ENCODE measurements around the gene AGAP1.

AGAP1 gene

DNA sequence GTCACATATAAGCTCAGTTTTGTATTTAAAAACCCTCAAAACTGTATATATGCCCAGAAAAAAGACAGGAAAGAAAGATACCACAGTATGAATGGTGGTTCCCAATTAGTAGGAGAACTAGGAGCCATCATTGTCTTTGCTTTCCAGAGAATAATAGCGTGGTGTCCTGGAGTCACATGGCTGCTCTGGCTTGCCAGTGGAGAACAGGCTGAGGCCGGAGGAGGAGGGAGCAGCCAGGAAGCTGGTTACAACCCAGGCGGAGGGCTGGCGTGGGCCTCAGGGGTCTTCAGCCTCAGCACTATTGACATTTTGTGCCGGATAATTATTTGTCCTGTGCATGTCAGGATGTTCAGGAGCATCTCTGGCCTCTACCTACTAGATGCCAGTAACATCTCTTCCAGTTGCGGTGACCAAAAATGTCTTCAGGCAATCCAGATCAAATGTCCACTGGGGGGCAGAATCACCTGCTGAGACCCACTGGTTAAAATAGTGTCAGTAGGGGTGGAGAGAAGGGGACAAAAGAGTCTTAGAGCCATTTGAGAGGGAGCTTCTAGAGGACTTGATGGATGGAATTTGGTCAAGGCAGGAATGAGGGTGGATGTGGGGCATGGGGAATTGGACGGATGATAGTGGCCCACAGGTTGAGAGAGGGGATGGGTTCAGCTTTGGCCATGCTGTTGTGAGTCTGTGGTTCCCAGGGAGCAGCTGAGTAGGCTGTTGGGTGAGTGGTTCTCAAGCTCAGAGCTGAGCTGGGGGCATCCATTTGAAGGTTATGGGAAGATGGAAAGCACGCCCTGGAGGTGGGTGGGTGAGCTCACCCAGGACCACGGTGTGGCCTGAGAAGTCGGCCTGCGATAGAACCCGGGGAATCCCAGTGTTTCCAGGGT lies 144.9 kb downstream of the AGAP1 start:
- DNase-seq (ENCODE audit: low spot score), result no peak

GRCh38 chr2:235639428-235639773 lies 145.6 kb downstream of the AGAP1 start:
- peak; percentile 78 for DNase-seq (ENCODE audit: low spot score)

DNA sequence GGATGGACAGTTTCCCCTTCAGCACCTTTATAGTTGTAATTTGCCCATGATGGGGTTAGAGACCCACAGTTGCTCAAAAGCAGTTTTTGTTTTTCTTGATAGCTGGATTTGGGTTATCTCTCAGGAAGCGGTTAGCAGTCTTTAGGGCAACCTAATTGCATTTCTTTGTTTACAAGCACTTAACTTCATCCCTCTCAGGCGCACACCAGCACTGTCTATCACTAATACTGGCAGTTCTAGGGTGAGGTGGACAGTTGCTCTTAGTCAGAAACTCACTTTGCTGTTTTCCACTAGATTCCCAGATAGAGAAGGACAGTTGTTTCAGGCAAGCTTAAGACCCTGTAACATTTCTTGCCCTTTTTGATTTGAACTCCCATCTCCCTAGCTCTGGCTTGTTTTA lies 146.0 kb downstream of the AGAP1 start:
- no peak for DNase-seq (ENCODE audit: low spot score)

GRCh38 chr2:235640377-235640776 lies 146.5 kb downstream of the AGAP1 start:
- DNase-seq (ENCODE audit: low spot score), result no peak

DNA sequence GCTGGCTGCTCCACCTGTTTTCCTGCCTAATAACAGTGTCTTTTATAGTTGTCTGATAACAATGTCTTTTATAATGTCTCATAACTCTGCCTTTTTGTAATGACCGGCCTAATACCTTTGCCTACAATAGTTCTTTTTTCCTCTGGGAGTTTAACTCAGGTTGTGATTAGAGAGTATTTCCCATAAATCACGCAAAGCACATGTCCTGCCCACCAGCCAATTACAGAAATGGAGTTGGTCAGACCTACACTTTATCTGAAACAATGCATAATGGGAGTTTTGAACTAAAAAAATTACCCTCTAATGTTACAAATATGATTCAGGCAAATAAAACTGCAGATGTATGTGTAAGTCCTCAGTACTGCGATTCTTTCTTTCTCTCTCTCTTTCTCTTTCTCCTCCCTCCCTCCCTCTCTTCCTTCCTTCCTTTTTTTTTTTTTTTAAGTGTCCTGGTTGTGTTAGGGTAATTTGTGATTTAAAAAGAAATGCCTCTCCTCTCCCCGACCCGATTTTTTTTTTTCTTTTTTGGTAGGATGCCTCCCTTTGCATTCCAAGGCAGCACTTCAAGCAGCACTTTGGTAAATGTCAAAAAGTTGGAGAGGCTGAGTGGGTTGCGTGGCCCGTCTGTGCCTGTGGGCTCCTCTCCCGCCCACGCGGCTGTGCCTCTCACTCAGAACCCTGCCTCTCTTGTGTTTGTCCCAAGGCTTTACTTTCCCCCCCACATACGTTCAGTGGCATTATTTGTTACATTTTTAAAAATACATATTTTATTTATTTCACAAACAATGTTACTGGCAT lies 147.3 kb downstream of the AGAP1 start:
- no peak for DNase-seq (ENCODE audit: low spot score)

GRCh38 chr2:235641956-235642355 lies 148.1 kb downstream of the AGAP1 start:
- DNase-seq (ENCODE audit: low spot score), result no peak

DNA sequence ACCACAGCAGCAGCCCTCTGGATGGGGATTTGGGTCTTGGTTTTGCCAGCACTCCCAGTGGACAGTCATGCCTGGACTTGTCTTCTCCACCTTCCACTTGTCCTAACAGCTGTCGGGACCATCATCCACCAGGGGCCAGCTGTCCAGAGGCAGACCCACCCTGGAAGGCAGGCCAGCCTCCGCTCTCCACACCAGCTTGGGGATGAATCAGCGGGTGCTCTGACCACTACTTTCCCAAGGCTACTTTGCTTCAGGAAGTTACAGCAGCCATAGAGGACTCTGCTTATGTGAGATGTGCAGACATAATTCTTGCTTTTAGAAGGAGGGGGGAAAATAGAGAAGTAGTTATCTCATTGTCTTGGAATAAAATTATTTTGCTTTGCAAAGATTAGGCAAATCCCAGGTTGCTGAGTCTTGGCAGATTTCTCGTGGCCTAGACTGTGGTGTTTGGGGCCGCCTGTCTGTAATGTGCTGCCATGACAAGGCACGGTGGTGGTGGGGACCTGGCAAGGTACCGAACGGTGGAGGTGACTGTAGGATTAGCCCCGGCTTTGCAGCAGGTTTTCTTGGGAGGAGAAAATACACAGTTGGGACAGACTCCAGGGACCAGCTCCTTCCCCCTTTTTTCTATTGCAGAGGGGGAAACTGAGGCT lies 148.7 kb downstream of the AGAP1 start:
- DNase-seq (ENCODE audit: low spot score), result no peak

DNA sequence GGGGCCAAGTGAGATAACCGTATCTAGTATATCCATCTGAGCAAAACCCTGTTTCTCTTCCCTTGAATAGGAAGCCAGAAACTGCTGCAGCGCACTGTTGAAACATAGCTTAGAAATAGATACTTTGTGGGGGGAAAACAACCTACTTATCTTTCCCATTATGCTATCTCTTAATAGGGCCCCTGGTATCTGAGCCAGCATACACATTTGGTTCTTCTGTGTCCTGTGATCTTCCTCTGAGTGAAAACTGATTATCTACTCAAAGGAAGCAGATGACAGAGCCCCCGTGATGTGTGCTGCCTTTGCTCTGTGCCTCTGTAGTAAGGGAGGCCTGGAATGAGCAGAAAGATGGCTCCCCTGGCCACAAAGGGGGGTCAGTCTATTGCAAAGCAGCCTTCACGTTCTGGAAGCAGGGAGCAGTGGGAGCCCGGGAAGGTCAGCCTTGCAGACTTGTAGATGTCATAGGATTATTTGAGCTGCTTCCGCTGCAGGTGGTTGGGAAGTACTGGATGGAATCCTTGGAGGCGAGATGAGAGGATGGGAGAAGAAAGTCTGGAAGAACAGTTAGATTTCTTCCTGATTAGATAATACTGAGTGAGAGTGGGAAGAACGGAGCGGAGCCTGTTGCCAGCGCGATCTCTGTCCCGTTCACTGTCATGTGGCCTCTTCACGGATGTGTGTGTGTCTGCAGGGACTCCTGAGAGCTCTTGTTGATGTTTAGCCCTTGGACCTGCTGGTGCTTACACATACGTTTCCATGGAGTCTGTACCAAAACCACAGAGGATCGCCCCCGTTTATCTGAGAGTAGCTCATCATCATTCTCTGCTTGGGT lies 150.1 kb downstream of the AGAP1 start:
- DNase-seq (ENCODE audit: low spot score), result no peak

DNA sequence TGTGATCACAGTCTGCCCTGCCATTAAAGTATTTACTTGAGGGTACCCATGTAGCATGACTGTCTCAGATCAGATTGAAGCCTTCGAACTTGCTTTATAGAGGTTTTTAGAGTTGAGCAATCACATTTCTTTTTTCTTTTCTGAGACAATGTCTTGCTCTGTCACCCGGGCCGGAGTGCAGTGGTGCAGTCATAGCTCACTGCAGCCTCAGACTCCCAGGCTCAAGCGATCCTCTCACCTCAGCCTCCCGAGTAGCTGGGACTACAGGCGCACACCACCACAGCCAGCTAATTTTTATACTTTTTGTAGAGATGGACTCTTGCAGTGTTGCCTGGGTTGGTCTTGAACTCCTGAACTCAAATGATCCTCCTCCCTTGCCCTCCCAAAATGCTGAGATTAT lies 153.4 kb downstream of the AGAP1 start:
- DNase-seq (ENCODE audit: low spot score), result no peak

DNA sequence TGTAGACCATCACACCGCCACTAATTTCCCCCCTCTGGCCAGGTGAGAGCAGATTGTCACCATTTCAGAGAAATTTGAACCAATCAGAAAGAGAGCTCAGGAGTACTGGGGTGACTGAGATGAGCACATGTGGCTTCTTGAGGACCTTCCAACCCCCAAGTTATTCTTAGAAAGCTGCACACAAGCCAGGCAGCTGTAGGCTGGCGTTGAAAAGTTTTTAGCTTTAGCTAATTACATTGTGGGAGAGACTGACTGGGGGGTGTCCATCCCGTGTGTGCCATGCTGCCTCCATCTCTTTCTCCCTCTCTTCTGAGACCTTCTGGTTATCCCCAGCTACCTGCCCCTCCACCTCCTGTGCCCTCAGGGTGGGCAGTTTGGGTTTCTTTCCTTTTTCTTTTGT lies 154.0 kb downstream of the AGAP1 start:
- no peak for DNase-seq (ENCODE audit: low spot score)

GRCh38 chr2:235649418-235649817 lies 155.6 kb downstream of the AGAP1 start:
- no peak for DNase-seq (ENCODE audit: low spot score)

- no peak for DNase-seq (ENCODE audit: low spot score)
Measured at GRCh38 chr2:235651643-235652042, 157.8 kb downstream of the AGAP1 start.

GRCh38 chr2:235654103-235654813 lies 160.4 kb downstream of the AGAP1 start:
- peak; percentile 32 for DNase-seq (ENCODE audit: low spot score)

DNA sequence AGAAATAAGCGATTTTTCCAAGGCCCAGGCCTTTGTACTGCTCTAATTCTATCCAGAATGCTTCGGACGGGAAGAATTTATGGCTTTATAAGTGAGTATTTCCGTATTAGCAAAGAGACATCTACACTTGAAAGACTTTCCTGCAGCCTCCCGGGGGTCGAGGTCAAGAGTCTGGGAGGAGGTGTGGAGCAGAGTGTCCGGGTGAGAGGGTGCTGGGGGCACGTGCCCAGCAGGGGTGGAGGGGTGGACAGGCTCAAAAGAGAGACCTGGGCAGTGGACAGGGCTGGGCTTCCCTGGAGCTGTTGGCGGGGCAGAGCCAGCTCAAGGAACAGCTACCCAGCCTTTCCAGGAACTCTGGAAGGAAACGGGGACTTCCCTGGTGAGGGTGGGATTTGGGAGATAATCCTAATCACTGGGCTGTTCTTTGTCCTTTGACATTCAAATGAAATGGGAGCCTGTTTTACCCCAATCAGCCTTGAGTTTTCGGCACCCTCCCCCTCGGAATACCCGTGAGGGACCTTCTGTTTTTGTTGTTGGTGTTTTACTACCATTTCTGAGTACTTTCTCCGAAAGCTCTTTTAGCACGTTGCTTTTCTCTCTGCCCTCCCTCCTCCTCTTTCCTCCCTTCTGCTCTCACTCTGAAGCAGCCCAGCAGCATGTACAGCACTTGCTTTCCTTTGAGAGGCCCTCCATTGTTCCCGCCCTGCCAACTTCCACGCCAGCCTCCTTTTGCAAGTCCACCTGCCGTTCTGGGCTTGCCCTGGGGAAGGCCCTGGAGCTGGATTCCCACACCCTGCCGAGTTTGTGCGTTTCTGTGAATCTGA lies 164.7 kb downstream of the AGAP1 start:
- DNase-seq (ENCODE audit: low spot score), result no peak

GRCh38 chr2:235659767-235660322 lies 166.0 kb downstream of the AGAP1 start:
- peak; percentile 88 for DNase-seq (ENCODE audit: low spot score)

DNA sequence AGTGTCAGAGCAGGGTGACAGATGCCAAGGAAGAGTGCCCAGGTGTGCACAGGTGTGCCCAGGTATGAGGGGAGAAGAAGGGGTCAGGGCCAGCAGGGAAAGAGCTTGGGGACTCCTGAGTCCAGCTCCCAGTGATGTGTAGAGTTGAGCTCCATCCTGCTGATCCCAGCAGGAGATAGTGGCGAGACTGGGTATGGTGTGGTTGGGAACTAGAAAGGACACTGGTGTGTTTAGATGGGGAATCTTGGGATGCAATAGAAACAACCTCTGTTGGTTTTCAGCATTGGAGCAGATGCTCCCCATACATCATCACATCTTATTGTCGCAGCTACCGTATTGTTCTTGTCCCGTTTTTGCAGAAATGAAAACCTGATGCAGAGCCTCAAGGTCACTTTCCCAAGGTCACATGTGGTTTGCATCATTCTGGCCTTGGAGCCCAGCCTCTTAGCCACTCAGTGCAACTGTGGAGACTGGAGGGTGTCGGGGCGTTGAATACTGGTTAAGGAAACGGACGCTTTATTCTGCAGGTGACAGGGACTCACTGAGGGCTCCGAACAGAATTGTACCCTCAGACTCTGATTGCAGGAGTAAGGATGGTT lies 166.7 kb downstream of the AGAP1 start:
- DNase-seq (ENCODE audit: low spot score), result no peak

DNA sequence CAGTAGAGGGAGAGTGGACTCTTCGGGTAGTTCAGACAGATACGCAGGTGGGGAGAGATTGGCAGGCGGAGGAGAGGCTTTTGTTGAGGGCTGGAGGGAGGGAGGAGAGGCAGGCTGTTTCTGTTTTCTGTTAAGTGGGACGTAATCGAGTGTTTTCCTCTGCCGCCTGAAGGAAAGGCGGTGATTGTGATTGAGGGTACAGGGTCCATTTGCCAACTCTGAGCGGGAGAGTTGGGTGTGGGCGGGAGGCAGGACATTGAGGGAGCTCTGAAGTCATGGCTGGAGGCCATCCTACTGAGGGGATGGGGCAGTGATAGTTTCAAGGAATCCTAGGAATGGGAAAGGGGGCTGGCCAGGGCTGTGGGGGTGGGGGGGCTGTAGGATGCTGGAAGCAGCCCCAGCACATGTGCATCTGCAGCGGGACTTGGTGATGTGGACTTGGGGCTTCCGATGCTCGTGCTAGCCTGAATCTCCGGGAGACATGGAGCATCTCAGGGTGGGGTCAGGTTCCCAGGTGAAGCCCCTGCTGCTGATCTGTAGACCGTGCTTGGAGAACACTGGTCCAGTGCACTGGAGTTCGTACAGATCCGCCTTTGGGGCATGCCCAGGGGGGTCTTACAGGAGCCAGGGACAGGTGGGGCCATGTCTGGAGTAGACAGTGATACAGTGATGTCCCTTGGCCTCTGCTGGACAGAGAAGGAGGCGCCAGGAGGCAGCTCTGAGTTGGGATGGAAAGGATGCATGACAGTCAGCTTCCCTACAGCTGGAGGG lies 167.5 kb downstream of the AGAP1 start:
- DNase-seq (ENCODE audit: low spot score), result no peak

GRCh38 chr2:235661952-235662351 lies 168.1 kb downstream of the AGAP1 start:
- DNase-seq (ENCODE audit: low spot score), result no peak

DNA sequence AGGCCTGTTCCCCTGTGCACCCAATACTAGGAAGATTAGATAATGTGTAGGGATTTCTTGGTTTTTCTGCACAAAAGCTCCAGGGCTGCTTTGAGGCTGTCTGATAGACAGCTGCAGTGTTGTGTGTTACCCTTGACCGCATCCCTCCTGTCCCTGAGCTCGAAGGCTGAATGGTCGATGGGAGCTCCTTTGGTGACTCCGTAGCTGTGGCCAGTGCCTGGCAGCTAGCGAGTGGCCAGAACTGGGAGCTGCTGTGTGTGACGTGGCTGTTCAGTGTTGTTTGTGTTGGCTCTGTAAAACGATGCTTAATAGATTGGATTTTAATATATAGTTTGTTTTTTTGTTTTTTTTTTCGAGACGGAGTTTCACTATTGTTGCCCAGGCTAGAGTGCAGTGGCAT lies 170.0 kb downstream of the AGAP1 start:
- DNase-seq (ENCODE audit: low spot score), result no peak

Data from hepatic stellate cell (primary cell).